AG10803 (cell line): ENCODE measurements around the gene PLPPR1.

ENCODE experiments used
- DNase-seq: peaks from one replicate; pipeline ENCODE4 v3.0.0; 2010; ENCODE audit warnings: low read depth
- H3K4me3 ChIP-seq: 2 replicates; pipeline ENCODE4 v1.5.1; 2011; ENCODE audit warnings: mild to moderate bottlenecking, low read length, control low read depth
- CTCF ChIP-seq: conservative IDR thresholded peaks from 2 replicates; pipeline ENCODE4 v1.5.1; 2011; ENCODE audit warnings: mild to moderate bottlenecking, low read length, control low read depth, inconsistent platforms

PLPPR1 gene

GRCh38 chr9:101184813-101185278 lies 156.3 kb downstream of the PLPPR1 start:
- DNase-seq, result no peak
- TF ChIP-seq CTCF, result no peak
- H3K4me3 ChIP-seq, result no peak overlapping the region

- H3K4me3 ChIP-seq, result no peak overlapping the region
- no peak for TF ChIP-seq CTCF
Observed at GRCh38 chr9:101191723-101192122, 163.2 kb downstream of the PLPPR1 start.

GRCh38 chr9:101197026-101197425 lies 168.5 kb downstream of the PLPPR1 start:
- no peak overlapping the region for H3K4me3 ChIP-seq
- no peak for TF ChIP-seq CTCF
- no peak for DNase-seq

More at GRCh38 chr9:101191723-101192122, 163.2 kb downstream of the PLPPR1 start:
- DNase-seq, result no peak

GRCh38 chr9:101200852-101201251 lies 172.3 kb downstream of the PLPPR1 start:
- no peak overlapping the region for H3K4me3 ChIP-seq
- DNase-seq, result no peak
- no peak for TF ChIP-seq CTCF

- H3K4me3 ChIP-seq, result no peak overlapping the region
- DNase-seq, result no peak
- TF ChIP-seq CTCF, result no peak
Observed at GRCh38 chr9:101201630-101202029, 173.1 kb downstream of the PLPPR1 start.

- TF ChIP-seq CTCF, result no peak
- H3K4me3 ChIP-seq, result no peak overlapping the region
- DNase-seq, result no peak
Observed at GRCh38 chr9:101209670-101210069, 181.1 kb downstream of the PLPPR1 start.

GRCh38 chr9:101212661-101213060 lies 184.1 kb downstream of the PLPPR1 start:
- no peak for TF ChIP-seq CTCF
- H3K4me3 ChIP-seq, result no peak overlapping the region
- DNase-seq, result no peak
